Stimulated activated CD4-positive, alpha-beta T cell treated with anti-CD3 and anti-CD28 coated beads, Interleukin-12 subunit alpha, Interleukin-12 subunit beta, amount 100 ng/mL, for 4 hours (primary cell): ENCODE data around the gene CXCL8.

ENCODE experiments used
- DNase-seq: peaks from one replicate; pipeline ENCODE4 v3.0.0-alpha.2; 2020

The CXCL8 gene

GRCh38 chr4:73718375-73719373, 21.7 kb upstream of the CXCL8 start:
- no peak for DNase-seq

- DNase-seq, result no peak
Observed at GRCh38 chr4:73721435-73721834, 18.9 kb upstream of the CXCL8 start.

GRCh38 chr4:73721909-73722308, 18.5 kb upstream of the CXCL8 start:
- DNase-seq, result no peak

- no peak for DNase-seq
Observed at GRCh38 chr4:73723023-73723422, 17.3 kb upstream of the CXCL8 start.

GRCh38 chr4:73723928-73724327, 16.4 kb upstream of the CXCL8 start:
- DNase-seq, result no peak

- no peak for DNase-seq
Observed at GRCh38 chr4:73725510-73725909, 14.9 kb upstream of the CXCL8 start.

- no peak for DNase-seq
Observed at GRCh38 chr4:73725985-73726384, 14.4 kb upstream of the CXCL8 start.

- DNase-seq, result no peak
Observed at GRCh38 chr4:73727685-73728084, 12.7 kb upstream of the CXCL8 start.

- DNase-seq, result no peak
Observed at GRCh38 chr4:73728091-73728741, 12.2 kb upstream of the CXCL8 start.

- no peak for DNase-seq
Observed at GRCh38 chr4:73729534-73730165, 10.7 kb upstream of the CXCL8 start.

- no peak for DNase-seq
Observed at GRCh38 chr4:73730292-73730691, 10.1 kb upstream of the CXCL8 start.

- DNase-seq, result no peak
Observed at GRCh38 chr4:73730867-73731266, 9.5 kb upstream of the CXCL8 start.

GRCh38 chr4:73731968-73732610, 8.3 kb upstream of the CXCL8 start:
- DNase-seq, result no peak

GRCh38 chr4:73732759-73733431, 7.5 kb upstream of the CXCL8 start:
- DNase-seq, result no peak

- no peak for DNase-seq
Observed at GRCh38 chr4:73734530-73735001, 5.8 kb upstream of the CXCL8 start.

GRCh38 chr4:73735231-73735630, 5.1 kb upstream of the CXCL8 start:
- no peak for DNase-seq

- DNase-seq, result no peak
Observed at GRCh38 chr4:73741031-73741749, 821 bp downstream of the CXCL8 start.

- no peak for DNase-seq
Observed at GRCh38 chr4:73741750-73742489, 1.6 kb downstream of the CXCL8 start.

GRCh38 chr4:73742490-73743160, 2.3 kb downstream of the CXCL8 start:
- no peak for DNase-seq

- DNase-seq, result no peak
Observed at GRCh38 chr4:73743281-73743680, 2.9 kb downstream of the CXCL8 start.
